GM03348 (cell line): ENCODE measurements around the gene TMEM53.

ENCODE experiments used
- DNase-seq: peaks from one replicate; pipeline ENCODE4 v3.0.0; 2012; ENCODE audit warnings: low spot score

TMEM53 gene

DNA sequence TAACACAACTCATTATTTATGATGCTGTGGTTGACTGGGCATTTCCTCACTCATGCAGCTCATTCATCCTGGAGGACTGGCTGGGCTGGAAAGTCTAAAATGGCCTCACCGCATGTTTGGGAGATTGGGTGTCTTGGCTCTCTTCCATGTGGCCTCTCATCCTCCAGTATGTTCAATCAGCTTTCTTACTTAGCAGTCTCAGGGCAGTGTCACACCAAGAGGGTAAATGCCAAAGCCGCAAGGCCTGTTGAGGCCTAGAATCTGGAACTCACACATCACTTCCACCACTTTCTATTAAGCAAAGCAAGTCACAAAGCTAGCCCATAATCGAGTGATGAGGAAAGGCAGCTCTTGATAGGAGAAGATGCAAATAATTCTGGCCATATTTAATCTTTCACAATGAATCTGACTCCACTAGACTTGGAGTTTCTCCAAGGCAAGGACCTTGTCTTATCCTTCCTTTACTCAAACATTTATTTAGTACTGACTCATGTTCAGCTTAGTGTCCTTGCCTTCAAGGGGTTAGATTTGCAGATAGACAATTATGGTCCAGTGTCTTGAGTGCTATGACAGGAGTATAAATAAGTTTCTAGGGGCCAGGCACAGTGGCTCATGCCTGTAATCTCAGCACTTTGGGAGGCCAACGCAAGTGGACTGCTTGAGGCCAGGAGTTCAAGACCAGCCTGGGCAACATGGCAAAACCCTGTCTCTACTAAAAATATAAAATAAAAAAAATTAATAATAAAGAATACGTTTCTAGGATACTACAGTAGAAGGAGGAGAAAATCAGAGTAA is 45.1 kb downstream of the TMEM53 start:
- DNase-seq: peak; percentile 77

DNA sequence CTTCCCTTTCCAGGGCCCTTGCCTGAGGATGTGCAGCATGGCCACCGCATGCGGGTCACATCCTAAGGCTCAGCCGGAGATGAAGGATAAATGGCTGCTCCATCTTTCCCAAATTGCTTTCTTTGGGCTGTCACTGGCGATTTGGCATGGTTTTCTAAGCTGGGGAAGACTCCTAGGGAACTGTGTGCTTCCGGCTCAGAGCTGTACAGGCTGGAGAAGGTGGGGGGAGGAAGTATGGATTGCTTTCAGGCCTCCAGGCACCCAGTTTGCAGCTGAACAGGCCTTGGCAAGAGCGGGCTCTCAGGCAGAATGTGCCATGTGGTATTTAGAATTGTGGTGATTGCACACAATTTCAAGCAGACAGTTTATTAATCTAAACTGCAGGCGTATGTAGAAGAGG is 48.9 kb downstream of the TMEM53 start:
- DNase-seq: no peak

DNA sequence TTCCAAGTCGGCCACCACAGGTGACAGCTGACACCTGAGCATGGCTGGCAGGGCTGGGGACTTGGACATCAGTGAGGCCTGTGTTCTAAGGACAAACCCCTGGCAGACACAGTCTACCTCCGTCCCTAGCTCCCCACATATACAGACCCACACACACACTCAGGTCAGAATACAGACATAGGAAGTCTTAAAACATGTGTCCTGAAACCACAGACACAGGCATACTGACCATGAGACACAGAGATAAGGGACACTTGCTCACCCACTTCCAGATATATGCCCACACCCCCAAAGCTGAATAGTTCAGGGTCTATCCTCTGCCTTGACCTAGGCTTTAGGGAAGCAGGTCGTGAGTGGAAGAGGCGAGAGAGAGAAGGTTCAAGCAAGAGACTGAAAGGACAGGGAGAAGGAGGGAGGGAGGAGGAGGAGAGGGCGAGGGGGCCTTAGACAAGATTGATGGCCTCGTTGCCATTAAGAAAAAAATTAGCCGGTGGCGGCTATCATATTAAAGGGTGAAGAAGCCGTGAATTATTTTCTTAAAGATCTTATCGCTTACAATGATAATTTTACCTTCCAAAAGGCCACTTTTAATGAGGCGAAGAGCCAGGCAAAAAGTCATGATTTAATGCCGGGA is 49.9 kb downstream of the TMEM53 start:
- DNase-seq: no peak

DNA sequence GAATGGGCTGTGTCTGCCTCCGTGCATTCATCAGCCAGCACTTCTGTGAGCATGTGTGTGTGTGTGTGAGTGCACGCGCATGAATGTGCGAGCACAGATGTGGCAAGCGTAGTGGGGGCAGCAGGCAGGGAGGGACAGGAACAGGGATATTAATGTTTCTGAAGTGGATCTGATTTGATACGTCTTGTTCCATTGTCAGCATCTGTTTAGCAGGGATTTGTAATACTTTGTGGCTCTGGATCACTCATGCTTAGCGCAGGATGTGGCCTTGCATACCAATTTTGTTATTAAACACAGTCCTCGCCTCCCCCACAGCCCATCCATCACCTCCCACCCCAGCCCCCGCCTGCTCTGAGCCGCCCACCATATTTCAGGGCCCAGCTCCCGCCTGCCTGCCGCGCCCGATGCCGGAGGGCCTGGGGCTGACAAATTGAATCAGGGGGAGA is 52.4 kb downstream of the TMEM53 start:
- peak; percentile 60 for DNase-seq

DNA sequence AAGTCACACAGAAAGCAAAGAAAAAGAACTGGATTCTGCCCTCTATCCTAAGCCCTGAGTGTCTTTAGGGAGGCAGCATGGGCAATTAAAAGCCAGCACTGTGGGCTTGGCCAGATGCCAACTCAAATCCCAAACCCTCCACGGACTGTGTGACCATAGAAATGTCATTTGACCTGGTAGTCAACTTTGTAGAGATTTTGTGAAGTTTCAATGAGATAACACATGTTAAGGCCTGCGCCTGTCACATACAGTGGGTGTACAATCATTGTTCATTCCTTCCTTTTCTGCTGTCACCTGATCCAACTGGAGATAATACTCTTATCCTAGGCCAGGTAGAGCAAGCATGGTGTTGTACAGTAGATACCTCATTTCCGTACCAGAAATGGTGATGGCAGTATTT is 54.2 kb downstream of the TMEM53 start:
- no peak for DNase-seq

DNA sequence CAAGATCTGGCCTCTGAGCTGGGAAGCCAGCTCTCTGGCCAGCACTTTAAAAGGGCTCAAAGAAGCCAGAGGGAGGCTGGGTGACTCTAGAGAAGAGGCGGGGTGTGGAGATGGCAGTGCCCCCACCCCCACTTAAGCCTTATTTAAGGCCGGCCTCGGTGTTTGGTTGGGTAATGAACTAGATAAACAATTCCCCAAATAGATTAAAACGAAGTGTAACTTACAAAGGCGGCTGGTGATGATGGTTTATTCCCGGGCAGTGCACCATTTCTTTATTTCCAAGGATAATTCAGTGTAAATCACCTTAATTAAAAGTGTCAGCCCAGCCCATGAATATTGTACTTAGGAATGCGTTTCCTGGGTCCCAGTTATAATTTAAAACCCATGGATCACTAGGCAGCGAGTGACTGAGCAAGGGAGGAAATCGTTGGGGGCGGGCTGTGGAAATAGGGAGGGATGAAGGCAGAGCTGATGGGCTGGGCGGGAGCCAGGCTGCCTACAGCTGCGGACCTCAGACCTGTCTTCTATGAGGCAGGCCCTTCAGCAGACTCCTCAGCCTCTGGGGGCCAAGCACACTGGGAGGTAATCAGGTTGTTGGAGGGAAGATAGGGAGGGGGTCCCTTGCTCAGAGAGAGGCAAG is 54.9 kb downstream of the TMEM53 start:
- peak; percentile 91 for DNase-seq

DNA sequence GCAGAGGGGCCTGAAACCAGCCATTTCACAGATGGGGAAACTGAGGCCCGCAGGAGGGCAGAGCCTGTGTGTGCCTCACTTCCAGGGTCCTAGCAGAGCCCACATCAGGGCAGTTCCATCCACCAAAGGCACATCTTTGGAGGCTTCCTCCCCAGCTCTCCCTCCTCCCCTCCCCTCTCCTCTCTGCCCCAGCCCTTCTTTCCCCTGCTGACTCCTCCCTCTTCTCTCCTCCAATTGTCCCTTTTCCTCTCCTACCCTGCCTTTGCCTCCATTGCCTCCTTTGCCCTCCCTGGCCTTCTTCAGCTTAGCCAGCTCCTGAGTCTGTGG is 56.6 kb downstream of the TMEM53 start:
- DNase-seq: no peak

DNA sequence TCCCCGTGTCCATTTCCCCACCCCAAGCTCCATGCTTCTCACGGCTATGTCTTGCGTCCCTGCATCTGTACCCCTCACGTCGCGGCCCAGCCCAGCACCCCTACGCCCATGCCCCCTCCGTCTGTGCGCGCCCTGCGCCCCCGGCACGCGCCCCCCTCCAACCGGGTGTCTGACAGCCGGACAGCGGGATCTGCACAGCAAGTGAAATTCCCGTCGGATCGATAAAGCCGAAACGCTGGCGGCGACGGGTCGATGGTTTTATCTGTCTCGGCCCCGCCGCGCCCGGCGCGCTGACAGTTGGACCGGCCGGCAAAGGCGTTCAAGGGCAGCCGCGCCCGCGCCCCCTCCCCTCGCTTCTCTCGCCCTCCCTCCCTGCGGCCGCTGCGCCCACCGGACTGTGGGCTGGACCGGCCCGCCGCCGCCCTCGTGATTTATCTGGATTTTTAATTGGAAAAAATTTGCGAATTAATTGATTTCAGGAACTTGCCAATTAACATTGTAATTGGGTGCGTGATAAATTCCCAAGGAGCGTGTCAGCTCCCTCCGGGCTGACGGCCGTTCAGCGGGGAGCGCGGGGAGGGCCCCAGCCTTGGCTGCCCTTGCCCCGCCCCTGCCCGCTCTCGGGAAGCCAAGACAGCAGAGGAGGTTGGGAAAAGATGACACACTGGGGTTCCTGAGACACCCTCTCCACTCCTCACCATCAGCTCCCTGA is 57.1 kb downstream of the TMEM53 start:
- DNase-seq: peak; percentile 94

DNA sequence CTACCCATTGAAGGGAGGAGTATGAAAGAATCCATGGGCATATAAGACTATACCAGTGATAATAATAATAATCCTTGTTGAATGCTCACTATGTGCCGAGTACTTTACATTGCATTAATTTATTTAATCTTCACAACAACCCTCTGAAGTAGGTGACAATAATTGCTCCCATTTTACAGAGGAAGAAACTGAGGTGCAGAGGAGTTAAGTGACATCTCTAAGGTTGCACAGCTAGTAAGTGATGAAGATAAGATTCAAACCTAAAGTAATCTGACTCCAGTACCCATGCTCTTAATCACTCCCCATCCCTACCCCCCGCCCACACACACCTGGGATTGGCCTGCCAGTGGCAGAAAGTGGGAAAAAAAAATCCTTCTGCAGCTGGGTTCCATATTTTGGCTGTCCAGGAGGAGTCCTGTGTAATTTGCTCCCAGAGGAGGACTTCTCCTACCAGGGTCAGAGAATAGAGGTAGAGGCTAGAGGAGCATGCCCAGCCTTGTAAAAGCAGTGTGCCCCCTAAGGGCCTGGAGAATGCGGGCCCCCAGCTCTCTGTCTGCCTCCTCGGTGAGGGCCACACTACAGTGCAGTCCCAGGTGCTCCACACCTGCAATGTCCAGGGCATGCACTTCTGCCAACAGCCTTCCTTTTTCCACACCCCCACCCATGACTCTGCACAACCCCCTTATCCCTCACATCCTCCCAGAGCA is 57.8 kb downstream of the TMEM53 start:
- no peak for DNase-seq

DNA sequence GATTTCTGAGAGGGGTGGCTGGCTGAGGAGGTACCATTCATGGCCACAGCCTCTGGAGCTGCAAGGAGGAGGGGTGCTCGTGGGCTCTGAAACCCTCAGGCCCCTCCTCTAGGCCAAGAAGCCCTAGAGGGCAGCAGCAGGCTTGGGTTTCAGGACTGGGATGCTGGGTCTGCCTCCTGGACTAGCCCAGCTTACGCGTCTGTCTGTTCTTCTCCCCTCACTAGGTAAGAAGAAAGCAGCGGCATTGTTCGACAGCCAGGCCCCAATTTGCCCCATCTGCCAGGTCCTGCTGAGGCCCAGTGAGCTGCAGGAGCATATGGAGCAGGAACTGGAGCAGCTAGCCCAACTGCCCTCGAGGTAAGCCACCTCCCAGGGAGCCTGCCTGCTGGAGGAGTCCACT is 60.3 kb downstream of the TMEM53 start:
- no peak for DNase-seq

DNA sequence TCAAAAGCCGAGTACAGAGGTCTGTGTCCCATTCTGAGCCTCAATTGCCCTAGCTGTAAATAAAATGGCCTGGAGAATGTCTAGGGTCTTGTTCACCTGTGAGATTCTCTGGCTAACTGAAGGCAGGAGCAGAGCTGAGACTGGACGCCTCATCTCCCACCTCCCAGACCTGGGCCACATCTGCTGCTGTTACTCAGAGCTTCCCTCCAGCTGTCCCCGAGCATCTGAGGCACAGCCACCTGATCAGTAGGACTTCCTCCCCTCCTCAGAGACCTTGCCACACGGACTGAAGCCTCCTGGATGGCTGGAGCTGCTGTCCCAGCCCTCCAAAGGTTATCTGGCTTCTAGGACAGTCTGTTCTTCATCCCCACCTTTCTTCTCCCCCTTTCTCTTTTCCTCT is 62.4 kb downstream of the TMEM53 start:
- no peak for DNase-seq

DNA sequence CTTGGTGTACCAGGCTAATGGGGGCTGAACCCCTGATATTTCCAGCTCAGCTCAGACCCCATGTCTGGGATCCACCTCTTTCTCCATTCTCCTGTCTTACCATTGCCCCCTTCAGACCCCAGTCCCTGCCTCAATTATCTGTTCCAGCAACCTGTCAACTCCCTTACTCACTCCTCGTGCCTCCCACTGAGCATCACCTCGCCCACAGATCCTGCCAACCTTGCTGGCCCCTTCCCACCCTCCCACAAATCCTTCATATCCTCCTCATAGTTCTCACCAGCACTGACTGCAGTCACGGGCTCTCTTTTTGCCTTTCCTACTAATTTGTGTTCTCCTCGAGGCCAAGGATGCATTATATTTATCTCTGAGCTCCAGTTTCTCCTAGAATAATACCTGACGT is 62.9 kb downstream of the TMEM53 start:
- no peak for DNase-seq

DNA sequence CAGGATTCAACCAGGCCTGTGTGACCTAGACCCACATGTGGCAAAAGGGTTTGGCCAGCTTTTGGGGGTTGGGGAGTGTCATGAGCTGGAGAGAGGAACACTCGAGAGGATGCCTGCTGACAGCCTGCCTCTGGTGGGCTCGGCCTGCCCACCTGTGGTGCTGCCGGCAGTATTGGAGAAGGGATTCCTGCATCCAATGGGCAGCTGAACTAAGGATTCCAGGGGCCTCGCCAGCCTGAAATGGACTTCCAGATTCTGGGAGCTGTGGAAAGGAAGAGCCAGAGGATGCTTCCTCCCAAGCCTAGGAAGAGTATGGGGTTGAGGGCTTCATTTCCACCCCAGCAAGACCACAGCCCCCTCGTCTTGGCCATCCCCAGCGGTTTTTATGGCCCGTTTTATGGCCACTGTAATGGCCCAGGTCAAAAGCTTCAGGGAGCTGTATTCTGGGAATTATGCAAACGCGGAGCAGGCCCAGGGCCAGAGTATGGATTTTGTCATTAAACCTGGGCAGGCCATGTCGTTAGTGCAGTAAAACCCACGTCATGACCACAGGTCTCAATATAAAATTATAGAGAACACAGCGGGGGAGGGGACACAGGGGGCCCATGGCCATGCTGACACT is 63.6 kb downstream of the TMEM53 start:
- no peak for DNase-seq

DNA sequence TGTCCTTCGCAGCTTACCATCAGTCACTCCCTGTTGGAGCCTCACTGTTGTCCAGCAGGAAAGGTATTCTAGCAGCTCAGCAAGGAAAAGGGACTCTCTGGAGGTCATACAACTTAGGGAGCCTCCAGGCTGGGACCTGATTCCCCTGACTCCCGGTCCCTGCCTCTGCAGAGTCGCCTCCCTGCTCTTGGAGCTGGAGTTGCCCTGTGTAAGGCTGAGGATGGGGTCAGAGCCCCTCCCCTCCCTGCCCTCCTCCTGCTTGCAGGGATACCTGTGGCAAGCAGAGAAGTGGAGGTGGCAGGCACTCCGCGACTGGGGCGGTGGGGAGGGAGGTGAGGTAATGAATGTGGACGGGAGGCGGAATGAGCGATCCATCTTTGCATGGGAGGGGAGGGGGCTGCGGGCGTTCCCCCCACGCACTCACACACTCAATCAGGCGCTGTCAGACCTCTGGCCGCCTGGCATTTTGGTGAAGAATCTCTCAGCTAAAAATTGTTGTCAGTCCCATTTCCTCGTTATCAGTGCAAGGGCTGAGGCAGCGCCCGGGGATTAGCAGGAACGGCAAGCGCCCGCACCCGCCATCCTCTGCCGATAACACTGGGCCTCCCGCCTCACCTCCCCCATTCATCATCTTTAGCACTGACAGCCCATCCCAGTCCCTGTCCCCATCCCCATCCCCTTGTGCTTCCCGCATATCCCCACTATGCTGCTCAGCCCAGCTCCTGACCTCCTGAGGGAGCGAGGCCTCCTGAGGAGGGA is 64.3 kb downstream of the TMEM53 start:
- no peak for DNase-seq

DNA sequence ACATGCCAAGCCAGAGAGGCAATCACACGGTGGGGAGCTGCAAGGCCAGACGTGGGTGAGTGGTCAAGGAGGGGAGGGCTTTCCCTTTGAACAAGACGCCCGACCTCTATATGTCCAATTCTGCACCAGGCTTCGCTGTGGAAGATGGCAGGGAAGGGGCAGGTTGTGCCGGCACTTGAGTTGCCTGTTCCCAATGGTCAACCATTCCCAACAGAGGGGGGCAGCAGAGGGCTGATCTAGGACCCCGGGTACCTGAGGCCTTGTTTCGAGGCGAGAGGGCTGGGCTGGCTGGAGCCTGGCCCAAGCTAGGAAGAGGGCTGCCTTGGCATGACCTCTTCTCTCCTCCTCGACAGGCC is 64.9 kb downstream of the TMEM53 start:
- DNase-seq: peak; percentile 83

DNA sequence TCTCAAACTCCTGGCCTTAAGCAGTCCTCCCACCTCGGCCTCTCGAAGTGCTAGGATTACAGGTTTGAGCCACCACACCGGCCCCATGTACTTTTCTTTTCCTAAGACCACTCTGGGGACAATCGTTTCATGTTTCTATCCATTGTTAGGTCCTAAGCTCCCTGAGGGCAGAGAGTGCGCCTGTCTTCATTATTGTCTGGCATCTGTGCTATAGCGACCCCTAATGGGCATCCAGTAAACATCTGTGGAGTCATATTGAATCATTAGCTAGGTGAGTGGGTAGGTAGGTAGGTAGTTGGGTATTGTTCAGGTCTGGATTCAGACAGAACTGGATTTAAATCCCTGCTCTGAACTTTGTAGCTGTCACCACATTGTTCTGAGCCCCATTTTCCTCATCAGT is 66.1 kb downstream of the TMEM53 start:
- DNase-seq: no peak

DNA sequence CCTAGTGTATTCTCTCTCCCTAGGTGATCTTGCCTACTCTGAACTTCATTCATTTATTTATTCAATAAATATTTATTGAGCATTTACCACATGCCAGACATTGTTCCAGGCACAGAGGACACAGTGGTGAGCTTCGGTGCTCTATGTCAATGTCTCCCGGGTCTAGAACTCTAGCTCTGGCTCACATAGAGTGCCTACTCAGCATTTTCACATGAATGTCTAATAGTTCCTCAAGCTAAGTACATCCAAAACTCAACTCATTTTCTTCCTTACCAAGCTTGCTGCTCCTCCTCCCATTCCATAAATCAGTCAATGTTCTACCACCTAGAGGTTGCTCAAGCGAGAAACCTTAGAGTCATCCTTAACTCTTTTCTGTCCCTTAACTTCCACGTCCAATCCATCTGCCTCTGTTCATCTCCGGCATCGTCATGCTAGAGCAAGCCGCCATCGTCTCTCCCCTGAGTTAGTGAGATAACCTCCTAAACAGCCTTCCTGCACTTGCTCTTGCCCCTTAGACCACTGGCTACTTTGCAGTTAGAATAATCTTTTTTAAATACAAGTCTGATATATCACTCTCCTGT is 67.5 kb downstream of the TMEM53 start:
- no peak for DNase-seq

DNA sequence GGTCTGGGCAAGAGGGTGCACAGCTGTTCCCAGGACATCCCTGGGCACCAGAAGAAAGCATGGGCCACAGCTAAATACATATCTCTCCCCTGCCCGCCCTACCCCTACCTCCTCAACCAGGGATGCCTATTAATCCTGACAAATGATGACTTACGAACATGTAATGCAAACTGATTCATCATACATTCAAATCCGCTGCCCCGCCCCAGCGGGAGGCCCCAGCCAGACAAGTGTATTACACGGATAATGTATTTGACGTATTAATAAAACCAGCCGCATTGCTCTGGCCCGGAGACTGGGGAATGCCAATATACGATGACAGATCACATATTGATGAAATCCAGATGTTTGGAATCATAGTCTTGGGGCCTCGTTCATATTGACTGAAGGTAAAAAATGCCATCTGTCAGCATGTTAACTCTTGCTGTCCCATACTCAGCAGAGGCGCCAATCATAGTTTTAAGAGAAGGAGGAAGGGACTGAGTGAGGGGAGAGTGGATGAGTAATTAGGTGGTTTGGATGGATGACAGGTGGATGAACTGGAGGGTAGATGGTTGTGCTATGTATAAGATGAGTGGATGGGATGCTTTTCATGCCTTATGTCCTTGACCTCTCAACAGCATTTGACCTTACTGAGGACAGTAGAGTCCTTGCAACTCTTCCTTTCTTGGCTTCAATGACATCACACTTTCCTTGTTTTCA is 68.2 kb downstream of the TMEM53 start:
- DNase-seq: no peak

DNA sequence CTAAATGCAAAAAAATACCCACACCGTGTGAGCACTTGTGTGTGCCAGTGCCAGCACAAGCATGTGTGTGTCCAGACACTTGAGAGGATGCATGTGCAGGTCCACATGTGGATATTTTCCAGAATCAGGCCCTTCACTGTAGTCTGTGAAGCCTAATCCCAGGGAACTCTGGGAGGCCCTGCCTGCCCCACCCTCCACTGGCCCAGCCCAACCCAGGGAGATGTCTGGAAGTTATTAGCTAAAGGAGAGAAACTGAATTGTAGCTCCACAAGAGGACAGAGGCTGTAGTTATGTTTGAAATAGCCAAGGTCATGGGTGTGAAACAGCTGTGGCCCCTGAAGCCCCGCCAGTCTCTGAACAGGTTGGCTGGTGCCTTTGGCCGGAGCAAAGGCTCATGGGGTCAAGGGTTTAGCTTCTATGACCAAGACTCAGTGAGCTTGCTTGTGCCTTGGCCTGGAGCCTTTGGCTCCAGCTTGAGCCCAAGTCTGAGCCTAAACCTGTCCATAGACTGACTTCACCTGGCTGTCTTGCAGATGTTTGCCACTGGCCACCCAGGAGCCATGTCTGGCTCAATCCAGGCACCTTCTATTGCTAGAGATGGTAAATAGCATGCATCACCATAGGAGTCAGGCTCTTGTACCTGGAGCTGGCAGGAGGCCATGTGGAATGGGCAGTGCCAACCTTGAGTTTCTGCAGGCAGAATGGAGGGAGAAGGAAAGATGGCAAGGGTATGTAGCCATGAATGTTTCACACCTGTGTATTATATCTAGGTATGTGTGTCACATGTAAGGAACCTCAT is 69.9 kb downstream of the TMEM53 start:
- no peak for DNase-seq
